HEK293 (cell line): ENCODE results near the gene SLC35G3.

ENCODE experiments used
- CTCF ChIA-PET: fragments of 350-600 bp; formaldehyde crosslinking; extraction: SDS; loops from one replicate; lab custom pipeline; 2021; ENCODE audit warnings: antibody characterized with exemption; lab: Yijun Ruan, JAX
- POLR2A ChIA-PET: fragments of 300-600 bp; formaldehyde crosslinking; extraction: SDS; loops from one replicate; lab custom pipeline; 2020; ENCODE audit warnings: antibody characterized with exemption, inconsistent platforms; lab: Yijun Ruan, JAX
- H3K27ac ChIP-seq: fragments of 200-500 bp; sonication (Bioruptor generic); 2 replicates; pipeline ENCODE4 v1.5.1; 2014; ENCODE audit warnings: low read depth, low read length, control low read depth, inconsistent platforms; ENCODE audit errors: extremely low read depth
- H3K36me3 ChIP-seq, 2 experiments: fragments of 200-500 bp in 1 of 2; sonication (Bioruptor generic) in 1 of 2; 1 replicate in 1 of 2; 2 replicates in 1 of 2; pipeline ENCODE4 v1.5.1; 2014 to 2017; ENCODE audit warnings: inconsistent platforms in 2 of 2, low read length in 2 of 2; ENCODE audit not compliant: control insufficient read depth in 2 of 2, insufficient read depth in 1 of 2
- H3K4me1 ChIP-seq: fragments of 200-500 bp; sonication (Bioruptor generic); 2 replicates; pipeline ENCODE4 v1.5.1; 2014; ENCODE audit warnings: mild to moderate bottlenecking, low read length, inconsistent platforms; ENCODE audit not compliant: control insufficient read depth, insufficient read depth
- H3K4me3 ChIP-seq: 2 replicates; pipeline ENCODE4 v1.5.1; 2011; ENCODE audit warnings: low read depth, mild to moderate bottlenecking, control low read depth, low read length, moderate library complexity
- H3K9me3 ChIP-seq: fragments of 200-500 bp; sonication (Bioruptor generic); 2 replicates; pipeline ENCODE4 v1.5.1; 2014; ENCODE audit warnings: low read depth, low read length, inconsistent platforms; ENCODE audit not compliant: control insufficient read depth, insufficient read depth
- GFI1B ChIP-seq: fragments of 450-650 bp; formaldehyde crosslinking; IDR thresholded peaks from 2 replicates; pipeline ENCODE4 v1.5.1; 2016; ENCODE audit warnings: missing biosample characterization, missing genetic modification characterization
- KLF10 ChIP-seq: fragments of 450-650 bp; IDR thresholded peaks from 2 replicates; pipeline ENCODE4 v1.5.1; 2018; ENCODE audit warnings: missing biosample characterization, mild to moderate bottlenecking, missing genetic modification characterization
- KLF7 ChIP-seq: fragments of 450-650 bp; formaldehyde crosslinking; IDR thresholded peaks from 2 replicates; pipeline ENCODE4 v1.5.1; 2016; ENCODE audit warnings: missing biosample characterization, missing genetic modification characterization, borderline replicate concordance
- MYNN ChIP-seq: fragments of 450-650 bp; formaldehyde crosslinking; IDR thresholded peaks from 2 replicates; pipeline ENCODE4 v1.5.1; 2016; ENCODE audit warnings: missing biosample characterization, missing genetic modification characterization, borderline replicate concordance
- OSR2 ChIP-seq: fragments of 450-650 bp; formaldehyde crosslinking; IDR thresholded peaks from 2 replicates; pipeline ENCODE4 v1.5.1; 2016; ENCODE audit warnings: missing biosample characterization, missing genetic modification characterization
- PRDM1 ChIP-seq: fragments of 450-650 bp; formaldehyde crosslinking; IDR thresholded peaks from 2 replicates; pipeline ENCODE4; 2016; ENCODE audit warnings: missing biosample characterization, missing genetic modification characterization
- REPIN1 ChIP-seq: fragments of 450-650 bp; formaldehyde crosslinking; IDR thresholded peaks from 2 replicates; pipeline ENCODE4 v1.5.1; 2017; ENCODE audit warnings: missing biosample characterization, missing genetic modification characterization, low read depth
- WT1 ChIP-seq: fragments of 450-650 bp; formaldehyde crosslinking; IDR thresholded peaks from 2 replicates; pipeline ENCODE4 v1.5.1; 2016; ENCODE audit warnings: missing biosample characterization, missing genetic modification characterization
- YY2 ChIP-seq: fragments of 450-650 bp; formaldehyde crosslinking; IDR thresholded peaks from 2 replicates; pipeline ENCODE4 v1.5.1; 2016; ENCODE audit warnings: missing biosample characterization, missing genetic modification characterization
- ZNF266 ChIP-seq: fragments of 450-650 bp; formaldehyde crosslinking; IDR thresholded peaks from 2 replicates; pipeline ENCODE4 v1.5.1; 2016; ENCODE audit warnings: missing biosample characterization, missing genetic modification characterization, low read depth
- ZNF514 ChIP-seq: fragments of 450-650 bp; formaldehyde crosslinking; IDR thresholded peaks from 2 replicates; pipeline ENCODE4 v1.5.1; 2016; ENCODE audit warnings: missing biosample characterization, missing genetic modification characterization
- ZNF596 ChIP-seq: fragments of 450-650 bp; IDR thresholded peaks from 2 replicates; pipeline ENCODE4 v1.5.0; 2018; ENCODE audit warnings: missing biosample characterization, mild to moderate bottlenecking, missing genetic modification characterization, moderate library complexity
- ZNF654 ChIP-seq: fragments of 450-650 bp; formaldehyde crosslinking; IDR thresholded peaks from 2 replicates; pipeline ENCODE4 v1.5.1; 2016; ENCODE audit warnings: low read depth, missing biosample characterization, missing genetic modification characterization
- ZNF747 ChIP-seq: fragments of 450-650 bp; formaldehyde crosslinking; IDR thresholded peaks from 2 replicates; pipeline ENCODE4 v1.5.1; 2016; ENCODE audit warnings: missing biosample characterization, missing genetic modification characterization
- ZNF837 ChIP-seq: fragments of 450-650 bp; formaldehyde crosslinking; IDR thresholded peaks from 2 replicates; pipeline ENCODE4 v1.5.1; 2016; ENCODE audit warnings: missing biosample characterization, missing genetic modification characterization
- TF ChIP-seq, protein P1 (sequence below): fragments of 450-650 bp; IDR thresholded peaks from 2 replicates; pipeline ENCODE4 v1.5.1; 2018; ENCODE audit warnings: missing biosample characterization, missing genetic modification characterization
- TF ChIP-seq, protein P2 (sequence below): fragments of 450-650 bp; formaldehyde crosslinking; IDR thresholded peaks from 2 replicates; pipeline ENCODE4 v1.5.1; 2016; ENCODE audit warnings: missing biosample characterization, missing genetic modification characterization
- TF ChIP-seq, protein P3 (sequence below): fragments of 450-650 bp; formaldehyde crosslinking; IDR thresholded peaks from 2 replicates; pipeline ENCODE4 v1.5.1; 2016; ENCODE audit warnings: missing biosample characterization, missing genetic modification characterization
- TF ChIP-seq, protein P4 (sequence below): fragments of 450-650 bp; formaldehyde crosslinking; IDR thresholded peaks from 2 replicates; pipeline ENCODE4 v1.5.1; 2016; ENCODE audit warnings: missing biosample characterization, missing genetic modification characterization
- TF ChIP-seq, protein P5 (sequence below): fragments of 450-650 bp; formaldehyde crosslinking; IDR thresholded peaks from 2 replicates; pipeline ENCODE4 v1.5.1; 2016; ENCODE audit warnings: missing biosample characterization, missing genetic modification characterization

SLC35G3 gene

DNA sequence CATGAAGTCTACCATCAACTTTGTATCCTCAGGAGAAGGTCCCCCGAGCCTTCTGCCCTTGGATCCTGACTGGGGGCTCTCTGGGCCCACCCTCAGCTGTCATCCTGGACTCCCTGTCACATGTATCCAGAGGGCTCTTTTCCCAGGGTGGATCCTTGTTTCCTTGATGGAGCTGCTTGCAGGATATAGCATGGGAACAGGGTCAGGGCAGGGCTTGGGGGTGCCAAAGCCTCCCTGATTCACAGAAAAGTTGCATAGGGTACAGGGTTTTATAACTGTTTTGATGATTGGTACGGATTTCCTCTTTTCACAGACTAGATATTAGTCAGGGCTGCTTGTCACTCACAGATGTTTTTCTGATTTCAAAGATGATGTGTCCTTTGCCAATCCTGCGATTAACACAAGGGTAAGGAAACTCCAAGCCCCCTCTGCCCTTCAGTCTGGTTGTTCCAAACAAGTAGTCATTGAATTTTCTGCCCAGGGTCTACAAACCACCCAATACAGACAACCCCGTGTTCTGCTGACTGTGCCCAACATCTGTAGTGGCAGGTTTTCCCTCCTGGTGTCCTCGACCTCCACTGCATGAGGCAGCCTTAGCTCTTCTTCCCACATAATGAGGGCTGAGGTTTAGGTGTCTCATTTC, 20.6 kb upstream of the SLC35G3 start:
- TF ChIP-seq MYNN (tag by site-specific recombination): no peak
- TF ChIP-seq ZNF596: no peak
- TF ChIP-seq, protein P1, sequence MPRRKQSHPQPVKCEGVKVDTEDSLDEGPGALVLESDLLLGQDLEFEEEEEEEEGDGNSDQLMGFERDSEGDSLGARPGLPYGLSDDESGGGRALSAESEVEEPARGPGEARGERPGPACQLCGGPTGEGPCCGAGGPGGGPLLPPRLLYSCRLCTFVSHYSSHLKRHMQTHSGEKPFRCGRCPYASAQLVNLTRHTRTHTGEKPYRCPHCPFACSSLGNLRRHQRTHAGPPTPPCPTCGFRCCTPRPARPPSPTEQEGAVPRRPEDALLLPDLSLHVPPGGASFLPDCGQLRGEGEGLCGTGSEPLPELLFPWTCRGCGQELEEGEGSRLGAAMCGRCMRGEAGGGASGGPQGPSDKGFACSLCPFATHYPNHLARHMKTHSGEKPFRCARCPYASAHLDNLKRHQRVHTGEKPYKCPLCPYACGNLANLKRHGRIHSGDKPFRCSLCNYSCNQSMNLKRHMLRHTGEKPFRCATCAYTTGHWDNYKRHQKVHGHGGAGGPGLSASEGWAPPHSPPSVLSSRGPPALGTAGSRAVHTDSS (tag by site-specific recombination): no peak
- TF ChIP-seq ZNF837: no peak
- no peak for TF ChIP-seq REPIN1
- TF ChIP-seq GFI1B (tag by site-specific recombination): no peak
- TF ChIP-seq, protein P2, sequence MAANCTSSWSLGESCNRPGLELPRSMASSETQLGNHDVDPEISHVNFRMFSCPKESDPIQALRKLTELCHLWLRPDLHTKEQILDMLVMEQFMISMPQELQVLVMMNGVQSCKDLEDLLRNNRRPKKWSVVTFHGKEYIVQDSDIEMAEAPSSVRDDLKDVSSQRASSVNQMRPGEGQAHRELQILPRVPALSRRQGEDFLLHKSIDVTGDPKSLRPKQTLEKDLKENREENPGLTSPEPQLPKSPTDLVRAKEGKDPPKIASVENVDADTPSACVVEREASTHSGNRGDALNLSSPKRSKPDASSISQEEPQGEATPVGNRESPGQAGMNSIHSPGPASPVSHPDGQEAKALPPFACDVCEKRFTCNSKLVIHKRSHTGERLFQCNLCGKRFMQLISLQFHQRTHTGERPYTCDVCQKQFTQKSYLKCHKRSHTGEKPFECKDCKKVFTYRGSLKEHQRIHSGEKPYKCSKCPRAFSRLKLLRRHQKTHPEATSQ (tag by site-specific recombination): no peak
- no peak for TF ChIP-seq ZNF654
- no peak for TF ChIP-seq ZNF514 (tag by site-specific recombination)
- TF ChIP-seq, protein P3, sequence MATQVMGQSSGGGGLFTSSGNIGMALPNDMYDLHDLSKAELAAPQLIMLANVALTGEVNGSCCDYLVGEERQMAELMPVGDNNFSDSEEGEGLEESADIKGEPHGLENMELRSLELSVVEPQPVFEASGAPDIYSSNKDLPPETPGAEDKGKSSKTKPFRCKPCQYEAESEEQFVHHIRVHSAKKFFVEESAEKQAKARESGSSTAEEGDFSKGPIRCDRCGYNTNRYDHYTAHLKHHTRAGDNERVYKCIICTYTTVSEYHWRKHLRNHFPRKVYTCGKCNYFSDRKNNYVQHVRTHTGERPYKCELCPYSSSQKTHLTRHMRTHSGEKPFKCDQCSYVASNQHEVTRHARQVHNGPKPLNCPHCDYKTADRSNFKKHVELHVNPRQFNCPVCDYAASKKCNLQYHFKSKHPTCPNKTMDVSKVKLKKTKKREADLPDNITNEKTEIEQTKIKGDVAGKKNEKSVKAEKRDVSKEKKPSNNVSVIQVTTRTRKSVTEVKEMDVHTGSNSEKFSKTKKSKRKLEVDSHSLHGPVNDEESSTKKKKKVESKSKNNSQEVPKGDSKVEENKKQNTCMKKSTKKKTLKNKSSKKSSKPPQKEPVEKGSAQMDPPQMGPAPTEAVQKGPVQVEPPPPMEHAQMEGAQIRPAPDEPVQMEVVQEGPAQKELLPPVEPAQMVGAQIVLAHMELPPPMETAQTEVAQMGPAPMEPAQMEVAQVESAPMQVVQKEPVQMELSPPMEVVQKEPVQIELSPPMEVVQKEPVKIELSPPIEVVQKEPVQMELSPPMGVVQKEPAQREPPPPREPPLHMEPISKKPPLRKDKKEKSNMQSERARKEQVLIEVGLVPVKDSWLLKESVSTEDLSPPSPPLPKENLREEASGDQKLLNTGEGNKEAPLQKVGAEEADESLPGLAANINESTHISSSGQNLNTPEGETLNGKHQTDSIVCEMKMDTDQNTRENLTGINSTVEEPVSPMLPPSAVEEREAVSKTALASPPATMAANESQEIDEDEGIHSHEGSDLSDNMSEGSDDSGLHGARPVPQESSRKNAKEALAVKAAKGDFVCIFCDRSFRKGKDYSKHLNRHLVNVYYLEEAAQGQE: no peak
- no peak for TF ChIP-seq KLF7
- TF ChIP-seq PRDM1: no peak
- no peak for TF ChIP-seq OSR2 (tag by site-specific recombination)
- no peak for TF ChIP-seq YY2 (tag by site-specific recombination)
- TF ChIP-seq, protein P4, sequence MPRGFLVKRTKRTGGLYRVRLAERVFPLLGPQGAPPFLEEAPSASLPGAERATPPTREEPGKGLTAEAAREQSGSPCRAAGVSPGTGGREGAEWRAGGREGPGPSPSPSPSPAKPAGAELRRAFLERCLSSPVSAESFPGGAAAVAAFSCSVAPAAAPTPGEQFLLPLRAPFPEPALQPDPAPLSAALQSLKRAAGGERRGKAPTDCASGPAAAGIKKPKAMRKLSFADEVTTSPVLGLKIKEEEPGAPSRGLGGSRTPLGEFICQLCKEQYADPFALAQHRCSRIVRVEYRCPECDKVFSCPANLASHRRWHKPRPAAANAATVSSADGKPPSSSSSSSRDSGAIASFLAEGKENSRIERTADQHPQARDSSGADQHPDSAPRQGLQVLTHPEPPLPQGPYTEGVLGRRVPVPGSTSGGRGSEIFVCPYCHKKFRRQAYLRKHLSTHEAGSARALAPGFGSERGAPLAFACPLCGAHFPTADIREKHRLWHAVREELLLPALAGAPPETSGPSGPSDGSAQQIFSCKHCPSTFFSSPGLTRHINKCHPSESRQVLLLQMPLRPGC (tag by site-specific recombination): no peak
- TF ChIP-seq, protein P5, sequence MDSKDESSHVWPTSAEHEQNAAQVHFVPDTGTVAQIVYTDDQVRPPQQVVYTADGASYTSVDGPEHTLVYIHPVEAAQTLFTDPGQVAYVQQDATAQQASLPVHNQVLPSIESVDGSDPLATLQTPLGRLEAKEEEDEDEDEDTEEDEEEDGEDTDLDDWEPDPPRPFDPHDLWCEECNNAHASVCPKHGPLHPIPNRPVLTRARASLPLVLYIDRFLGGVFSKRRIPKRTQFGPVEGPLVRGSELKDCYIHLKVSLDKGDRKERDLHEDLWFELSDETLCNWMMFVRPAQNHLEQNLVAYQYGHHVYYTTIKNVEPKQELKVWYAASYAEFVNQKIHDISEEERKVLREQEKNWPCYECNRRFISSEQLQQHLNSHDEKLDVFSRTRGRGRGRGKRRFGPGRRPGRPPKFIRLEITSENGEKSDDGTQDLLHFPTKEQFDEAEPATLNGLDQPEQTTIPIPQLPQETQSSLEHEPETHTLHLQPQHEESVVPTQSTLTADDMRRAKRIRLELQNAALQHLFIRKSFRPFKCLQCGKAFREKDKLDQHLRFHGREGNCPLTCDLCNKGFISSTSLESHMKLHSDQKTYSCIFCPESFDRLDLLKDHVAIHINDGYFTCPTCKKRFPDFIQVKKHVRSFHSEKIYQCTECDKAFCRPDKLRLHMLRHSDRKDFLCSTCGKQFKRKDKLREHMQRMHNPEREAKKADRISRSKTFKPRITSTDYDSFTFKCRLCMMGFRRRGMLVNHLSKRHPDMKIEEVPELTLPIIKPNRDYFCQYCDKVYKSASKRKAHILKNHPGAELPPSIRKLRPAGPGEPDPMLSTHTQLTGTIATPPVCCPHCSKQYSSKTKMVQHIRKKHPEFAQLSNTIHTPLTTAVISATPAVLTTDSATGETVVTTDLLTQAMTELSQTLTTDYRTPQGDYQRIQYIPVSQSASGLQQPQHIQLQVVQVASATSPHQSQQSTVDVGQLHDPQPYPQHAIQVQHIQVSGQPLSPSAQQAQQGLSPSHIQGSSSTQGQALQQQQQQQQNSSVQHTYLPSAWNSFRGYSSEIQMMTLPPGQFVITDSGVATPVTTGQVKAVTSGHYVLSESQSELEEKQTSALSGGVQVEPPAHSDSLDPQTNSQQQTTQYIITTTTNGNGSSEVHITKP (tag by site-specific recombination): no peak
- no peak for TF ChIP-seq ZNF747 (tag by site-specific recombination)
- no peak for TF ChIP-seq WT1 (tag by site-specific recombination)
- TF ChIP-seq KLF10: no peak
- TF ChIP-seq ZNF266 (tag by site-specific recombination): no peak
- Histone ChIP-seq H3K36me3 (no peaks in the 10 kb centered on the region), H3K9me3 (no peaks in the 10 kb centered on the region), H3K4me1 (no peaks in the 10 kb centered on the region; the same call in 1 of the 2 replicates), H3K4me3 (no peak overlapping the region), H3K27ac (no peak overlapping the region)
- CTCF ChIA-PET: interaction anchor here (0.6 to 1.1 kb wide), 2 partner anchors 14 to 325 kb away, joined by 3 to 4 read pairs; no protein-coding TSS in a partner anchor
- POLR2A ChIA-PET: interaction anchor here (0.6 kb wide), 1 partner anchor 419 kb away, joined by 3 read pairs; no protein-coding TSS in a partner anchor
